BLaER1 treated with 17β-estradiol and CSF1 and Interleukin-3, amounts not matched to agents 10 nM and 100 nM (cell line): ENCODE measurements around the gene NLGN1.

ENCODE experiments used
- H3K27ac ChIP-seq, 11 experiments: shearing (Covaris generic); formaldehyde crosslinking; 2 replicates each; pipeline ENCODE4 v1.8.1; 2022
- H3K27me3 ChIP-seq, 11 experiments: shearing (Covaris generic); formaldehyde crosslinking; 2 replicates each; pipeline ENCODE4 v1.8.1; 2022
- H3K36me3 ChIP-seq, 11 experiments: shearing (Covaris generic); formaldehyde crosslinking; 2 replicates each; pipeline ENCODE4 v1.8.1; 2022
- H3K4me1 ChIP-seq, 10 experiments: shearing (Covaris generic); formaldehyde crosslinking; 2 replicates each; pipeline ENCODE4 v1.8.1; 2022
- H3K4me2 ChIP-seq, 11 experiments: shearing (Covaris generic); formaldehyde crosslinking; 2 replicates each; pipeline ENCODE4 v1.8.1; 2022
- H3K4me3 ChIP-seq, 10 experiments: shearing (Covaris generic); formaldehyde crosslinking; 2 replicates each; pipeline ENCODE4 v1.8.1; 2022
- H3K9ac ChIP-seq, 11 experiments: shearing (Covaris generic); formaldehyde crosslinking; 2 replicates each; pipeline ENCODE4 v1.8.1; 2022
- H3K9me3 ChIP-seq, 11 experiments: shearing (Covaris generic); formaldehyde crosslinking; replicated peaks in 1 of 11; 2 replicates each; pipeline ENCODE4 v1.8.1; 2022
- H4K20me1 ChIP-seq, 11 experiments: shearing (Covaris generic); formaldehyde crosslinking; 2 replicates each; pipeline ENCODE4 v1.8.1; 2022
- Cebpa-rat ChIP-seq, 11 experiments: shearing (Covaris generic); IDR thresholded peaks; 2 replicates each; pipeline ENCODE4 v1.8.1; 2022

Gene NLGN1

GRCh38 chr3:174278094-174278493 is 880.5 kb downstream of the NLGN1 start:
- no peaks in the 10 kb centered on the region for H3K36me3 ChIP-seq
- H3K4me2 ChIP-seq: no peak overlapping the region
- H4K20me1 ChIP-seq: no peaks in the 10 kb centered on the region
- H3K4me1 ChIP-seq: no peaks in the 10 kb centered on the region
- no peak for TF ChIP-seq Cebpa-rat (IDR thresholded peaks at IDR 0.05)
- H3K9ac ChIP-seq: no peak overlapping the region
- H3K27ac ChIP-seq: no peak overlapping the region
- H3K27me3 ChIP-seq: no peaks in the 10 kb centered on the region
- H3K9me3 ChIP-seq: no peaks in the 10 kb centered on the region
- no peak overlapping the region for H3K4me3 ChIP-seq

GRCh38 chr3:174280186-174280585 is 882.6 kb downstream of the NLGN1 start:
- Histone ChIP-seq H3K4me3 (no peak overlapping the region), H4K20me1 (no peaks in the 10 kb centered on the region), H3K4me2 (no peak overlapping the region), H3K4me1 (no peaks in the 10 kb centered on the region), H3K9me3 (no peaks in the 10 kb centered on the region), H3K9ac (no peak overlapping the region), H3K27me3 (no peaks in the 10 kb centered on the region), H3K27ac (no peak overlapping the region), H3K36me3 (no peaks in the 10 kb centered on the region)
- TF ChIP-seq Cebpa-rat (IDR thresholded peaks at IDR 0.05): no peak

GRCh38 chr3:174285242-174285864 is 887.8 kb downstream of the NLGN1 start:
- Histone ChIP-seq H4K20me1 (no peaks in the 10 kb centered on the region), H3K4me1 (peaks cover 0 to 4% (median 0%) of the 10 kb centered on the region in 10 experiments; a peak in 3 of 20 replicates), H3K9ac (no peak overlapping the region), H3K4me3 (no peak overlapping the region), H3K36me3 (no peaks in the 10 kb centered on the region), H3K27ac (no peak overlapping the region), H3K9me3 (no peaks in the 10 kb centered on the region), H3K4me2 (no peak overlapping the region), H3K27me3 (no peaks in the 10 kb centered on the region)
- TF ChIP-seq Cebpa-rat (IDR thresholded peaks at IDR 0.05): no peak

GRCh38 chr3:174287705-174288104 is 890.2 kb downstream of the NLGN1 start:
- H3K9ac ChIP-seq: no peak overlapping the region
- no peaks in the 10 kb centered on the region for H3K27me3 ChIP-seq
- peaks cover 0 to 4% (median 0%) of the 10 kb centered on the region in 10 experiments; a peak in 3 of 20 replicates for H3K4me1 ChIP-seq
- H3K27ac ChIP-seq: no peak overlapping the region
- H3K4me2 ChIP-seq: no peak overlapping the region
- no peaks in the 10 kb centered on the region for H4K20me1 ChIP-seq
- H3K36me3 ChIP-seq: no peaks in the 10 kb centered on the region
- H3K4me3 ChIP-seq: no peak overlapping the region
- no peaks in the 10 kb centered on the region for H3K9me3 ChIP-seq
- no peak for TF ChIP-seq Cebpa-rat (IDR thresholded peaks at IDR 0.05)

GRCh38 chr3:174294616-174295015 is 897.1 kb downstream of the NLGN1 start:
- H3K9me3 ChIP-seq: no peaks in the 10 kb centered on the region
- H4K20me1 ChIP-seq: no peaks in the 10 kb centered on the region
- no peak overlapping the region for H3K4me2 ChIP-seq
- no peaks in the 10 kb centered on the region for H3K27me3 ChIP-seq
- no peaks in the 10 kb centered on the region for H3K4me1 ChIP-seq
- H3K9ac ChIP-seq: no peak overlapping the region
- H3K36me3 ChIP-seq: no peaks in the 10 kb centered on the region
- no peak overlapping the region for H3K27ac ChIP-seq
- TF ChIP-seq Cebpa-rat (IDR thresholded peaks at IDR 0.05): no peak
- H3K4me3 ChIP-seq: no peak overlapping the region

- H3K27ac ChIP-seq: no peak overlapping the region
- no peak overlapping the region for H3K9ac ChIP-seq
- no peak overlapping the region for H3K4me2 ChIP-seq
- TF ChIP-seq Cebpa-rat (IDR thresholded peaks at IDR 0.05): no peak
- no peaks in the 10 kb centered on the region for H4K20me1 ChIP-seq
- no peaks in the 10 kb centered on the region for H3K36me3 ChIP-seq
- H3K4me3 ChIP-seq: no peak overlapping the region
- H3K4me1 ChIP-seq: no peaks in the 10 kb centered on the region
- no peaks in the 10 kb centered on the region for H3K9me3 ChIP-seq
- H3K27me3 ChIP-seq: no peaks in the 10 kb centered on the region
Observed at GRCh38 chr3:174295306-174296092, 898.0 kb downstream of the NLGN1 start.

GRCh38 chr3:174302746-174303315 is 905.3 kb downstream of the NLGN1 start:
- Histone ChIP-seq H3K4me3 (no peak overlapping the region), H4K20me1 (no peaks in the 10 kb centered on the region), H3K27me3 (no peaks in the 10 kb centered on the region), H3K9ac (no peak overlapping the region), H3K4me2 (no peak overlapping the region), H3K9me3 (no peaks in the 10 kb centered on the region), H3K4me1 (no peaks in the 10 kb centered on the region), H3K27ac (no peak overlapping the region), H3K36me3 (no peaks in the 10 kb centered on the region)
- no peak for TF ChIP-seq Cebpa-rat (IDR thresholded peaks at IDR 0.05)

- no peak for TF ChIP-seq Cebpa-rat (IDR thresholded peaks at IDR 0.05)
- Histone ChIP-seq H3K36me3 (no peaks in the 10 kb centered on the region), H3K9ac (no peak overlapping the region), H3K27ac (no peak overlapping the region), H3K4me2 (no peak overlapping the region), H3K27me3 (no peaks in the 10 kb centered on the region), H3K4me3 (no peak overlapping the region), H3K4me1 (peaks cover 0 to 10% (median 0%) of the 10 kb centered on the region in 10 experiments; a peak in 4 of 20 replicates), H3K9me3 (no peaks in the 10 kb centered on the region), H4K20me1 (no peaks in the 10 kb centered on the region)
Observed at GRCh38 chr3:174303907-174304560, 906.5 kb downstream of the NLGN1 start.

GRCh38 chr3:174308736-174309135 is 911.2 kb downstream of the NLGN1 start:
- no peaks in the 10 kb centered on the region for H4K20me1 ChIP-seq

More at GRCh38 chr3:174308736-174309135, 911.2 kb downstream of the NLGN1 start:
- TF ChIP-seq Cebpa-rat (IDR thresholded peaks at IDR 0.05): no peak
- no peaks in the 10 kb centered on the region for H3K27me3 ChIP-seq
- H3K4me1 ChIP-seq: peaks cover 0 to 19% (median 0%) of the 10 kb centered on the region in 10 experiments; a peak in 4 of 20 replicates
- no peaks in the 10 kb centered on the region for H3K9me3 ChIP-seq
- H3K36me3 ChIP-seq: no peaks in the 10 kb centered on the region
- H3K27ac ChIP-seq: no peak overlapping the region
- H3K9ac ChIP-seq: no peak overlapping the region
- no peak overlapping the region for H3K4me3 ChIP-seq
- H3K4me2 ChIP-seq: peak overlapping the region in 2 of 11 experiments; percentile 62 to 79; a peak in 4 of 22 replicates
